ENCODE data around the gene PTPN4.

DNA sequence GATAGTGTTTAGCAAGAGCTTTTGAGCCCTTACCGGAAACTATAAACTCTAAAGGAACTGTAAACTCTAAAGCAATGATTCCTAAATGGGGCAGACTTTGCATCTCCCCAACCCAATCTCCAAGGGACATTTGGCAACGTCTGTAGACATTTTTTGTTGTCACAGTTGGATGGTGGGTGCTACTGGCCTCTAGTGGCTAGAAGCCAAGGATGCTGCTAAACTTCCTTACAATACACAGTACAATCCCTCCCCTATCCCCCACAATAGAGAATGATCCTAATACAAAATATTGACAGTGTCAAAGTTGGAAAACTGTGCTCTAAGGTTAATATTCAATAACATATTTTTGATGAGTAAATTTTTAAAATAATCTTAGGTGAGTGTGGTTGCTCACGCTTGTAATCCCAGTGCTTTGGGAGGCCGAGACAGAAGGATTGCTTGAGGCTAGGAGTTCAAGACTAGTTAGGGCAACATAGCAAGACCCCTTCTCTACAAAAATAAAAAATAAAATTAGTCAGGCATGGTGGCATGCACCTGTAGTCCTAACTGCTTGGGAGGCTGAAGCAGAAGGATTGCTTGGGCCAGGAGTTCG is 66.7 kb downstream of the PTPN4 start:
- TF ChIP-seq, protein P1, sequence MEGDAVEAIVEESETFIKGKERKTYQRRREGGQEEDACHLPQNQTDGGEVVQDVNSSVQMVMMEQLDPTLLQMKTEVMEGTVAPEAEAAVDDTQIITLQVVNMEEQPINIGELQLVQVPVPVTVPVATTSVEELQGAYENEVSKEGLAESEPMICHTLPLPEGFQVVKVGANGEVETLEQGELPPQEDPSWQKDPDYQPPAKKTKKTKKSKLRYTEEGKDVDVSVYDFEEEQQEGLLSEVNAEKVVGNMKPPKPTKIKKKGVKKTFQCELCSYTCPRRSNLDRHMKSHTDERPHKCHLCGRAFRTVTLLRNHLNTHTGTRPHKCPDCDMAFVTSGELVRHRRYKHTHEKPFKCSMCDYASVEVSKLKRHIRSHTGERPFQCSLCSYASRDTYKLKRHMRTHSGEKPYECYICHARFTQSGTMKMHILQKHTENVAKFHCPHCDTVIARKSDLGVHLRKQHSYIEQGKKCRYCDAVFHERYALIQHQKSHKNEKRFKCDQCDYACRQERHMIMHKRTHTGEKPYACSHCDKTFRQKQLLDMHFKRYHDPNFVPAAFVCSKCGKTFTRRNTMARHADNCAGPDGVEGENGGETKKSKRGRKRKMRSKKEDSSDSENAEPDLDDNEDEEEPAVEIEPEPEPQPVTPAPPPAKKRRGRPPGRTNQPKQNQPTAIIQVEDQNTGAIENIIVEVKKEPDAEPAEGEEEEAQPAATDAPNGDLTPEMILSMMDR (IDR thresholded peaks at IDR 0.05), result peak in 1 of 4 experiments; percentile 13
- TF ChIP-seq POLR2A (IDR thresholded peaks at IDR 0.05), result no peak
- no peak for TF ChIP-seq EP300 (IDR thresholded peaks at IDR 0.05)
- TF ChIP-seq POLR2AphosphoS5 (IDR thresholded peaks at IDR 0.05), result no peak
